ENCODE data around the gene CHST9.
"Not testable (repeated sequence)": the region's sequence is repeated elsewhere in the genome, so short reads cannot be mapped to it uniquely, and the experiment has no call there.

CHST9 gene

GRCh38 chr18:27171993-27172392 is 13.1 kb downstream of the CHST9 start:
- no peak for DNase-seq (ENCODE audit: low read depth in 2 of 2)

- DNase-seq (ENCODE audit: low read depth in 2 of 2): no peak
These were observed 19.7 kb downstream of the CHST9 start for GRCh38 chr18:27165412-27165811.

- DNase-seq (ENCODE audit: low read depth in 2 of 2): no peak
These were observed 20.2 kb downstream of the CHST9 start for GRCh38 chr18:27164905-27165304.

GRCh38 chr18:27163197-27163716 is 21.9 kb downstream of the CHST9 start:
- DNase-seq (ENCODE audit: low read depth in 2 of 2): not testable (repeated sequence)

- DNase-seq (ENCODE audit: low read depth in 2 of 2): not testable (repeated sequence)
These were observed 35.9 kb downstream of the CHST9 start for GRCh38 chr18:27149240-27149639.

- no peak for DNase-seq (ENCODE audit: low read depth in 2 of 2)
These were observed 40.4 kb downstream of the CHST9 start for GRCh38 chr18:27144672-27145071.

- no peak for DNase-seq (ENCODE audit: low read depth in 2 of 2)
These were observed 41.4 kb downstream of the CHST9 start for GRCh38 chr18:27143580-27144287.

GRCh38 chr18:27142891-27143290 is 42.2 kb downstream of the CHST9 start:
- no peak for DNase-seq (ENCODE audit: low read depth in 2 of 2)

GRCh38 chr18:27141876-27142275 is 43.2 kb downstream of the CHST9 start:
- DNase-seq (ENCODE audit: low read depth in 2 of 2): no peak

GRCh38 chr18:27138079-27138478 is 47.0 kb downstream of the CHST9 start:
- no peak for DNase-seq (ENCODE audit: low read depth in 2 of 2)

- no peak for DNase-seq (ENCODE audit: low read depth in 2 of 2)
These were observed 48.9 kb downstream of the CHST9 start for GRCh38 chr18:27136208-27136535.

GRCh38 chr18:27135504-27136207 is 49.5 kb downstream of the CHST9 start:
- no peak for DNase-seq (ENCODE audit: low read depth in 2 of 2)

- DNase-seq (ENCODE audit: low read depth in 2 of 2): no peak
These were observed 55.0 kb downstream of the CHST9 start for GRCh38 chr18:27130065-27130630.

- DNase-seq (ENCODE audit: low read depth in 2 of 2): no peak
These were observed 60.9 kb downstream of the CHST9 start for GRCh38 chr18:27124196-27124595.

- no peak for DNase-seq (ENCODE audit: low read depth in 2 of 2)
These were observed 64.0 kb downstream of the CHST9 start for GRCh38 chr18:27121108-27121507.

- DNase-seq (ENCODE audit: low read depth in 2 of 2): no peak
These were observed 64.9 kb downstream of the CHST9 start for GRCh38 chr18:27120246-27120645.

GRCh38 chr18:27118973-27119372 is 66.1 kb downstream of the CHST9 start:
- no peak for DNase-seq (ENCODE audit: low read depth in 2 of 2)

GRCh38 chr18:27114842-27115241 is 70.3 kb downstream of the CHST9 start:
- no peak for DNase-seq (ENCODE audit: low read depth in 2 of 2)

- no peak for DNase-seq (ENCODE audit: low read depth in 2 of 2)
These were observed 71.8 kb downstream of the CHST9 start for GRCh38 chr18:27113358-27113757.

GRCh38 chr18:27110319-27110718 is 74.8 kb downstream of the CHST9 start:
- DNase-seq (ENCODE audit: low read depth in 2 of 2): no peak

- DNase-seq (ENCODE audit: low read depth in 2 of 2): no peak
These were observed 75.7 kb downstream of the CHST9 start for GRCh38 chr18:27109451-27109850.

- DNase-seq (ENCODE audit: low read depth in 2 of 2): no peak
These were observed 76.3 kb downstream of the CHST9 start for GRCh38 chr18:27108842-27109241.

- DNase-seq (ENCODE audit: low read depth in 2 of 2): no peak
These were observed 80.4 kb downstream of the CHST9 start for GRCh38 chr18:27104743-27105142.

Measured in stimulated activated CD4-positive, alpha-beta T cell treated with anti-CD3 and anti-CD28 coated beads, Interleukin-1b, Interleukin-23, amount 100 ng/mL, for 4 hours (primary cell).